PC-9 (cell line): ENCODE results near the gene IFNL1. TPM values are rescaled to one million over a fixed set of nuclear protein-coding genes. Genes with fewer than 3 reads are reported as not detected.

Source experiments
- BruUV-seq: library from RNA; stranded (reverse); fragments of 400-500 nt; replicated peaks from 2 replicates; lab custom pipeline; 2021; lab: Mats Ljungman, UMichigan
- CTCF ChIA-PET: fragments of 300-600 bp; sonication (Branson Sonifier 250); formaldehyde crosslinking; loops from one replicate; lab custom pipeline; 2022; ENCODE audit warnings: antibody characterized with exemption; lab: Charles Lee
- POLR2A ChIA-PET: fragments of 300-600 bp; sonication (Branson Sonifier 250); formaldehyde crosslinking; loops from one replicate; lab custom pipeline; 2022; ENCODE audit warnings: antibody characterized with exemption; ENCODE audit not compliant: unreplicated experiment; lab: Charles Lee
- DNase-seq, 2 experiments: peaks; one replicate each; pipeline versions ENCODE4 v3.0.0 to v3.0.0-alpha.2; 2015 to 2022; ENCODE audit warnings: mixed read lengths in 1 of 2
- H2AFZ ChIP-seq: fragments of 200-600 bp; sonication (generic); 2 replicates; pipeline ENCODE4 v1.8.1; 2017; ENCODE audit warnings: antibody characterized with exemption
- H3F3A ChIP-seq: fragments of 200-600 bp; sonication (generic); 2 replicates; pipeline ENCODE4 v1.8.1; 2017; ENCODE audit warnings: antibody characterized with exemption, mild to moderate bottlenecking, low read depth; ENCODE audit not compliant: insufficient read depth
- H3K27ac ChIP-seq: fragments of 200-600 bp; sonication (generic); 2 replicates; pipeline ENCODE4 v1.6.1; 2016; ENCODE audit warnings: mixed run types
- H3K27me3 ChIP-seq: fragments of 200-600 bp; sonication (generic); 2 replicates; pipeline ENCODE4 v1.6.1; 2016; ENCODE audit warnings: low read depth, mixed run types; ENCODE audit not compliant: insufficient read depth
- H3K36me3 ChIP-seq: fragments of 200-600 bp; sonication (generic); 2 replicates; pipeline ENCODE4 v1.6.1; 2016; ENCODE audit warnings: low read depth, mixed run types
- H3K4me1 ChIP-seq: fragments of 200-600 bp; sonication (generic); replicated peaks from 2 replicates; pipeline ENCODE4 v1.6.1; 2016; ENCODE audit warnings: mixed run types; ENCODE audit not compliant: insufficient read depth
- H3K4me2 ChIP-seq: fragments of 200-600 bp; sonication (generic); 2 replicates; pipeline ENCODE4 v1.6.1; 2017; ENCODE audit warnings: mixed run types
- H3K4me3 ChIP-seq: fragments of 200-600 bp; sonication (generic); 2 replicates; pipeline ENCODE4 v1.6.1; 2016; ENCODE audit warnings: mixed run types
- H3K79me2 ChIP-seq: fragments of 200-600 bp; sonication (generic); 2 replicates; pipeline ENCODE4 v1.6.1; 2017; ENCODE audit warnings: low read depth, mixed run types
- H3K9me2 ChIP-seq: fragments of 200-600 bp; sonication (generic); 2 replicates; pipeline ENCODE4 v1.8.1; 2017; ENCODE audit warnings: mild to moderate bottlenecking; ENCODE audit not compliant: insufficient read depth
- H3K9me3 ChIP-seq: fragments of 200-600 bp; sonication (generic); 2 replicates; pipeline ENCODE4 v1.8.1; 2016; ENCODE audit warnings: low read depth; ENCODE audit not compliant: insufficient read depth
- H4K20me1 ChIP-seq: fragments of 200-600 bp; sonication (generic); 2 replicates; pipeline ENCODE4 v1.8.1; 2017; ENCODE audit not compliant: insufficient read depth
- EZH2 ChIP-seq: fragments of 200-600 bp; sonication (generic); IDR thresholded peaks from 2 replicates; pipeline ENCODE4 v1.8.0; 2017; ENCODE audit warnings: antibody characterized with exemption, low read depth
- intact Hi-C: fragments of 100-400 bp; cut with micrococcal nuclease; formaldehyde crosslinking; loops from one replicate; pipeline ENCODE4 v1.10.0; 2022; ENCODE audit not compliant: unreplicated experiment
- total RNA-seq: library from RNA; stranded (reverse); gene quantifications from 2 replicates; pipeline ENCODE4 v1.2.3, GENCODE V29; 2021
- TF ChIP-seq, protein P1 (sequence below): fragments of 200-600 bp; sonication (generic); conservative IDR thresholded peaks from 2 replicates; pipeline ENCODE4 v1.6.1; 2017; ENCODE audit warnings: mixed run types, antibody characterized with exemption, mild to moderate bottlenecking, moderate library complexity

Gene IFNL1
- total RNA-seq, 1 experiment from 2014 or later: not detected

DNA sequence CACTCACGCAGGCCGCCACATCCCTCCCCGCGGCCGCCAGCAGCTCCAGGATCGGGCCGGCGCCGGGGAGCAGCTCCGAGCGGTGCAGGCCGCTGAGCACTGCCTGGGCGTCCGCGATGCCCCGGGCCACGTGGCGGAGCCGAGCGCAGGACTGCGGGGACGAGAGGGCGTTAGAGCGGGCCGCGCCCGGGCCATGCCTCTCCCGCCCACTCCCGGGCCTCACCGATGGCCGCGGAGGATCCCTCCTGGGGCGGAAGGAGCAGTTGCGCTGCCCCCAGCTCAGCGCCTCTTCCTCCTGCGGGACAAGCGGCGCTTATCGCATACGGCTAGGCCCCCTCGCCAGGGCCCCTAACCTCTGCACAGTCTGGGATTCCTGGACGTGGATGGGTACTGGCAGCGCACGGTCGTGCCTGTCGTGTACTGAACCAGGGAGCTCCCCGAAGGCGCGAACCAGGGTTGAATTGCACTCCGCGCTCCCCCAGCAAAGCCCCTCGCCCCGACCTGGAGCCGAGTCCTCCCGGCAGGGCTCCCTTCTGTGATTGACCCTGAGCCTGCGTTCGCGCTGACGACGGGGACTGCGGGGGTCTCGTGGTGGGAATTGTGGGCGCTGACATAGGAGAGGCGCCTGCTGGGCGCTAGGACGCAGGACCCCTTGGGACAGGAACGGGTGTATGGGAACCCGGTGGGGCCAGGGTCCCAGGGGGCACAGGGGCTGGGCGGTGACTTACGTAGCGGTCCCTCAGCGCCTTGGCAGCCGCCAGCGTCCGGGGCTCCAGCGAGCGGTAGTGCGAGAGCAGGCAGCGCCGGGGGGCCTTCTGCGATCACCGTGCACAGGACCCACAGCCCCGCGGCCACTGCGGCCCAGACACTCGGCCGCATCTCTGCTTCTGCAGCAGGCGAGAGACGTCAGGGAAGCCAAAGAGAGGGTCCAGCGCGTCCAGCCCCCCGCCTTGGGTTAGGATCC, 48.2 kb upstream of the IFNL1 start:
- Histone ChIP-seq H2AFZ (no peak overlapping the region), H3K36me3 (no peaks in the 10 kb centered on the region), H4K20me1 (no peaks in the 10 kb centered on the region), H3K4me3 (no peak overlapping the region), H3K9me3 (no peaks in the 10 kb centered on the region), H3K4me1 (no peaks in the 10 kb centered on the region), H3K27me3 (peaks cover 11% of the 10 kb centered on the region; the same call in 1 of the 2 replicates), H3K27ac (no peak overlapping the region), H3K4me2 (no peak overlapping the region), H3K9me2 (no peaks in the 10 kb centered on the region), H3F3A (no peaks in the 10 kb centered on the region), H3K79me2 (no peaks in the 10 kb centered on the region)
- no peak for DNase-seq
- BruUV-seq: no TSS peak
- ChIA-PET POLR2A (no interaction called here), CTCF (no interaction called here)
- TF ChIP-seq, protein P1, sequence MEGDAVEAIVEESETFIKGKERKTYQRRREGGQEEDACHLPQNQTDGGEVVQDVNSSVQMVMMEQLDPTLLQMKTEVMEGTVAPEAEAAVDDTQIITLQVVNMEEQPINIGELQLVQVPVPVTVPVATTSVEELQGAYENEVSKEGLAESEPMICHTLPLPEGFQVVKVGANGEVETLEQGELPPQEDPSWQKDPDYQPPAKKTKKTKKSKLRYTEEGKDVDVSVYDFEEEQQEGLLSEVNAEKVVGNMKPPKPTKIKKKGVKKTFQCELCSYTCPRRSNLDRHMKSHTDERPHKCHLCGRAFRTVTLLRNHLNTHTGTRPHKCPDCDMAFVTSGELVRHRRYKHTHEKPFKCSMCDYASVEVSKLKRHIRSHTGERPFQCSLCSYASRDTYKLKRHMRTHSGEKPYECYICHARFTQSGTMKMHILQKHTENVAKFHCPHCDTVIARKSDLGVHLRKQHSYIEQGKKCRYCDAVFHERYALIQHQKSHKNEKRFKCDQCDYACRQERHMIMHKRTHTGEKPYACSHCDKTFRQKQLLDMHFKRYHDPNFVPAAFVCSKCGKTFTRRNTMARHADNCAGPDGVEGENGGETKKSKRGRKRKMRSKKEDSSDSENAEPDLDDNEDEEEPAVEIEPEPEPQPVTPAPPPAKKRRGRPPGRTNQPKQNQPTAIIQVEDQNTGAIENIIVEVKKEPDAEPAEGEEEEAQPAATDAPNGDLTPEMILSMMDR: no peak
- TF ChIP-seq EZH2: no peak
- intact Hi-C loops: no loop called here

DNA sequence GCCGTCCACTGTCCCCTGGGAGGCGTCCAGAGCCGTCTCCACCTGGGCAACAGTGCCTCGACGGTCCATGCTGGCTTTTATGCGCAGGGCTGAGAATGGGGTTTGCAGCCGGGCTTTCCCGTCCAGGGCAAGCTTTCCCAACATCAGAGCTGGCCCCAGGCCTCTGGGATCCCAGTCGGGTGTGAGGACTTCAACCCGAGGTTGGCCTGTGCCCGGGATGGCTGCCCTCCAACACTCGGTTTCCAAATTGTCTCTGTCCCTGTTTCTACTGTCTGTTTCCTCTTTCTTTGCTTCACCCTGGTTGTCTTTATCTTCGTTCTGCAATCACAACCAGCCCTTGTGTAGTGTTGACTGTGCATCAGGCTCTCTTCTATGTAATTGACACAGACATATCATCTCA, 47.4 kb upstream of the IFNL1 start, which contains the start of gene IFNL4:
TSS of gene IFNL4 (minus strand) at position 51 of the 400 bp plus-strand sequence.
- ChIA-PET CTCF (no interaction called here), POLR2A (no interaction called here)
- H3K27ac ChIP-seq: no peak within 1 kb of the TSS
- no peaks in the 10 kb centered on the region for H3K79me2 ChIP-seq
- no TSS peak for BruUV-seq
- no peaks in the 10 kb centered on the region for H3F3A ChIP-seq
- DNase-seq: no peak
- H3K27me3 ChIP-seq: peaks cover 11% of the 10 kb centered on the region; the same call in 1 of the 2 replicates
- H4K20me1 ChIP-seq: no peaks in the 10 kb centered on the region
- no peaks in the 10 kb centered on the region for H3K36me3 ChIP-seq
- no peak for TF ChIP-seq EZH2
- H3K4me1 ChIP-seq: no peaks in the 10 kb centered on the region
- H2AFZ ChIP-seq: no peak within 1 kb of the TSS
- intact Hi-C loops: no loop called here
- no peaks in the 10 kb centered on the region for H3K9me2 ChIP-seq
- H3K9me3 ChIP-seq: no peaks in the 10 kb centered on the region
- no peak within 1 kb of the TSS for H3K4me2 ChIP-seq
- H3K4me3 ChIP-seq: no peak within 1 kb of the TSS

DNA sequence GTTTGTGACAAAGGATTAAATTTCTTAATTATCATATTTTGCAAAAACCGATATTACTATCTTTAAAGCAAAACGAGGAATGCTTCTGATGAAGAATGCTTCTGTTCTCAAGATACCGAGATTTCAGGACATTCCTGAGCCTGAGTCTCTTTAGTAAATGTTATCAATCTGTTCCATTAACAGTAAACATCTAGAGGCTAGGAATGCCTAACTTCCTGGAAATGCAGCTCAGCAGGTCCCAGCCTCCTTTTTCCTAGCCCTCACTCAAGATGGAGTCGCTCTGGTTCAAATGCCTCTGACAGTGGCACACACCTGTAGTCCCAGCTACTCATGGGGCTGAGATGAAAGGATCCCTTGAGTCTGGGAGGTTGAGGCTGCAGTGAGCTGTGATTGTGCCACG, 45.1 kb upstream of the IFNL1 start:
- Histone ChIP-seq H2AFZ (no peak overlapping the region), H3F3A (no peaks in the 10 kb centered on the region), H3K4me3 (no peak overlapping the region), H3K9me3 (no peaks in the 10 kb centered on the region), H4K20me1 (no peaks in the 10 kb centered on the region), H3K27me3 (peaks cover 11% of the 10 kb centered on the region; the same call in 1 of the 2 replicates), H3K4me1 (no peaks in the 10 kb centered on the region), H3K27ac (no peak overlapping the region), H3K9me2 (no peaks in the 10 kb centered on the region), H3K79me2 (no peaks in the 10 kb centered on the region), H3K4me2 (no peak overlapping the region), H3K36me3 (no peaks in the 10 kb centered on the region)
- intact Hi-C loops: no loop called here
- CTCF ChIA-PET: interaction anchor here (0.7 kb wide), 2 partner anchors 56 to 62 kb away, joined by 4 to 20 read pairs; no protein-coding TSS in a partner anchor
- TF ChIP-seq, protein P1: no peak
- no peak for TF ChIP-seq EZH2
- BruUV-seq: no TSS peak
- DNase-seq: no peak
- POLR2A ChIA-PET: no interaction called here
